ENCODE measurements around the gene RREB1. TPM values are rescaled to one million over a fixed set of nuclear protein-coding genes. Genes with fewer than 3 reads are reported as not detected.

The RREB1 gene
- total RNA-seq, 6 experiments from 2014 or later, result 17.5 to 23.5 (median 20.1) TPM

GRCh38 chr6:7125290-7125689 is 17.5 kb downstream of the RREB1 start:
- TF ChIP-seq CTCF (IDR thresholded peaks at IDR 0.05), result no peak
- peak overlapping the region; percentile 29; the same call in 1 of the 2 replicates for H3K27ac Mint-ChIP-seq
- H3K36me3 Mint-ChIP-seq (ENCODE audit: low read depth), result peaks cover 25% of the 10 kb centered on the region
- no peaks in the 10 kb centered on the region for H3K9me3 Mint-ChIP-seq
- DNase-seq, result no peak
- no peaks in the 10 kb centered on the region; the same call in 1 of the 2 replicates for H3K27me3 Mint-ChIP-seq (ENCODE audit: insufficient read depth)
- H3K4me3 Mint-ChIP-seq, result no peak overlapping the region
- H3K4me1 Mint-ChIP-seq (ENCODE audit: low read depth), result peaks cover 50% of the 10 kb centered on the region

GRCh38 chr6:7126754-7127153 is 19.0 kb downstream of the RREB1 start:
- Mint-ChIP-seq H3K27ac (no peak overlapping the region), H3K36me3 (ENCODE audit: low read depth) (peaks cover 24% of the 10 kb centered on the region), H3K4me1 (ENCODE audit: low read depth) (peaks cover 54% of the 10 kb centered on the region)

GRCh38 chr6:7127680-7128079 is 19.9 kb downstream of the RREB1 start:
- Mint-ChIP-seq H3K27me3 (ENCODE audit: insufficient read depth) (no peaks in the 10 kb centered on the region; the same call in 1 of the 2 replicates), H3K9me3 (no peaks in the 10 kb centered on the region), H3K36me3 (ENCODE audit: low read depth) (peaks cover 23% of the 10 kb centered on the region), H3K27ac (no peak overlapping the region), H3K4me3 (no peak overlapping the region), H3K4me1 (ENCODE audit: low read depth) (peaks cover 59% of the 10 kb centered on the region)
- DNase-seq, result no peak
- no peak for TF ChIP-seq CTCF (IDR thresholded peaks at IDR 0.05)

More at GRCh38 chr6:7126754-7127153, 19.0 kb downstream of the RREB1 start:
- TF ChIP-seq CTCF (IDR thresholded peaks at IDR 0.05), result no peak
- no peak for DNase-seq
- no peaks in the 10 kb centered on the region; the same call in 1 of the 2 replicates for H3K27me3 Mint-ChIP-seq (ENCODE audit: insufficient read depth)
- no peaks in the 10 kb centered on the region for H3K9me3 Mint-ChIP-seq
- no peak overlapping the region for H3K4me3 Mint-ChIP-seq

- no peak for DNase-seq
- H3K27me3 Mint-ChIP-seq (ENCODE audit: insufficient read depth), result no peaks in the 10 kb centered on the region; the same call in 1 of the 2 replicates
- H3K36me3 Mint-ChIP-seq (ENCODE audit: low read depth), result peaks cover 16% of the 10 kb centered on the region
- no peak overlapping the region for H3K4me3 Mint-ChIP-seq
- H3K9me3 Mint-ChIP-seq, result no peaks in the 10 kb centered on the region
- peaks cover 55% of the 10 kb centered on the region for H3K4me1 Mint-ChIP-seq (ENCODE audit: low read depth)
- H3K27ac Mint-ChIP-seq, result peak overlapping the region; percentile 25; the same call in 1 of the 2 replicates
- TF ChIP-seq CTCF (IDR thresholded peaks at IDR 0.05), result no peak
Measured at GRCh38 chr6:7129360-7129759, 21.6 kb downstream of the RREB1 start.

GRCh38 chr6:7129784-7130569 is 22.2 kb downstream of the RREB1 start:
- peaks cover 49% of the 10 kb centered on the region for H3K4me1 Mint-ChIP-seq (ENCODE audit: low read depth)
- H3K27me3 Mint-ChIP-seq (ENCODE audit: insufficient read depth), result no peaks in the 10 kb centered on the region; the same call in 1 of the 2 replicates
- TF ChIP-seq CTCF (IDR thresholded peaks at IDR 0.05), result no peak
- peaks cover 10% of the 10 kb centered on the region for H3K36me3 Mint-ChIP-seq (ENCODE audit: low read depth)
- H3K4me3 Mint-ChIP-seq, result no peak overlapping the region
- DNase-seq, result no peak
- H3K9me3 Mint-ChIP-seq, result no peaks in the 10 kb centered on the region
- H3K27ac Mint-ChIP-seq, result peak overlapping the region; percentile 22
